CD8-positive, alpha-beta memory T cell (primary cell): ENCODE measurements around the gene INO80B. TPM values are rescaled to one million over a fixed set of nuclear protein-coding genes. Genes with fewer than 3 reads are reported as not detected.

Source experiments
- CTCF ChIA-PET: fragments of 350-600 bp; sonication (Branson Sonifier 250); formaldehyde crosslinking; loops from one replicate; lab custom pipeline; 2021; ENCODE audit warnings: antibody characterized with exemption; lab: Charles Lee
- POLR2A ChIA-PET: fragments of 350-600 bp; sonication (Branson Sonifier 250); formaldehyde crosslinking; loops from one replicate; lab custom pipeline; 2021; ENCODE audit warnings: antibody characterized with exemption; lab: Charles Lee
- DNase-seq, 5 donors: peaks; one replicate each; pipeline versions ENCODE4 v3.0.0 to v3.0.0-alpha.2; 2020 to 2022; ENCODE audit warnings: mixed read lengths in 1 of 5
- H3K27ac ChIP-seq: one replicate; pipeline ENCODE4 v1.7.0; 2013; ENCODE audit warnings: low read depth, mild to moderate bottlenecking, low read length, moderate library complexity
- H3K27me3 ChIP-seq: 2 replicates; pipeline ENCODE4 v1.7.0; 2013; ENCODE audit warnings: low read length, mild to moderate bottlenecking; ENCODE audit not compliant: insufficient read depth, poor library complexity, severe bottlenecking
- H3K36me3 ChIP-seq: 2 replicates; pipeline ENCODE4 v1.7.0; 2013; ENCODE audit warnings: mild to moderate bottlenecking, low read length, moderate library complexity; ENCODE audit not compliant: insufficient read depth
- H3K4me1 ChIP-seq: 2 replicates; pipeline ENCODE4 v1.7.0; 2013; ENCODE audit warnings: mild to moderate bottlenecking, low read length, moderate library complexity; ENCODE audit not compliant: insufficient read depth
- H3K4me3 ChIP-seq: 2 replicates; pipeline ENCODE4 v1.7.0; 2013; ENCODE audit warnings: mild to moderate bottlenecking, low read length
- H3K9me3 ChIP-seq: 2 replicates; pipeline ENCODE4 v1.7.0; 2013; ENCODE audit warnings: mild to moderate bottlenecking, low read length
- H3K27ac Mint-ChIP-seq, 8 donors: one replicate each; pipeline ENCODE4 v1.8.0; 2020 to 2021; ENCODE audit warnings: mixed read lengths in 8 of 8, mild to moderate bottlenecking in 6 of 8, inconsistent platforms in 3 of 8, moderate library complexity in 3 of 8
- H3K27me3 Mint-ChIP-seq, 2 donors: one replicate each; pipeline ENCODE4 v1.8.0; 2020 to 2021; ENCODE audit warnings: mixed read lengths in 2 of 2, mild to moderate bottlenecking in 1 of 2, moderate library complexity in 1 of 2
- H3K36me3 Mint-ChIP-seq, 3 donors: one replicate each; pipeline ENCODE4 v1.8.0; 2020 to 2021; ENCODE audit warnings: mixed read lengths in 3 of 3, inconsistent platforms in 1 of 3, mild to moderate bottlenecking in 1 of 3
- H3K4me1 Mint-ChIP-seq, 3 donors: one replicate each; pipeline ENCODE4 v1.8.0; 2020 to 2021; ENCODE audit warnings: mixed read lengths in 3 of 3, inconsistent platforms in 1 of 3, mild to moderate bottlenecking in 1 of 3
- H3K4me3 Mint-ChIP-seq, 7 donors: one replicate each; pipeline ENCODE4 v1.8.0; 2020 to 2021; ENCODE audit warnings: mixed read lengths in 7 of 7, mild to moderate bottlenecking in 6 of 7, moderate library complexity in 4 of 7, inconsistent platforms in 2 of 7
- H3K9me3 Mint-ChIP-seq, 5 donors: one replicate each; pipeline ENCODE4 v1.8.0; 2020 to 2022; ENCODE audit warnings: mixed read lengths in 5 of 5, mild to moderate bottlenecking in 3 of 5, moderate library complexity in 2 of 5, inconsistent platforms in 1 of 5
- polyA plus RNA-seq: library from polyadenylated mRNA; unstranded; fragments of 300-500 nt; fragmentation: Illumina TruSeq; gene quantifications from one replicate; pipeline ENCODE4 v1.2.3, GENCODE V29; 2021
- total RNA-seq, 2 experiments: library from RNA; stranded (reverse); gene quantifications; one replicate each; pipeline ENCODE4 v1.2.3, GENCODE V29; 2021

Gene INO80B
- total and polyA plus RNA-seq, 3 experiments from 2014 or later = 7.6 to 44.3 (median 44.1) TPM

- Mint-ChIP-seq H3K36me3 (no peaks in the 10 kb centered on the region), H3K4me1 (peaks cover 6 to 20% (median 8%) of the 10 kb centered on the region in 3 donors), H3K9me3 (peaks cover 0 to 2% (median 0%) of the 10 kb centered on the region in 5 donors), H3K27ac (peak overlapping the region in 1 of 8 donors; percentile 2), H3K27me3 (peaks cover 17 to 22% of the 10 kb centered on the region in 2 donors), H3K4me3 (no peak overlapping the region)
- ChIA-PET POLR2A (no interaction called here), CTCF (no interaction called here)
- DNase-seq = no peak
- Histone ChIP-seq H3K4me3 (no peak overlapping the region), H3K9me3 (no peaks in the 10 kb centered on the region), H3K27me3 (peaks cover 26% of the 10 kb centered on the region), H3K27ac (no peak overlapping the region), H3K4me1 (peaks cover 8% of the 10 kb centered on the region), H3K36me3 (no peaks in the 10 kb centered on the region)
These were observed 16.6 kb upstream of the INO80B start for GRCh38 chr2:74438248-74438647.

- no peak overlapping the region for H3K4me3 Mint-ChIP-seq
- Histone ChIP-seq H3K9me3 (no peaks in the 10 kb centered on the region), H3K36me3 (no peaks in the 10 kb centered on the region), H3K4me1 (peaks cover 8% of the 10 kb centered on the region), H3K27ac (peak overlapping the region; percentile 38), H3K4me3 (no peak overlapping the region), H3K27me3 (peaks cover 26% of the 10 kb centered on the region)
- H3K27me3 Mint-ChIP-seq = peaks cover 23 to 28% of the 10 kb centered on the region in 2 donors
- peak overlapping the region in 1 of 8 donors; percentile 45 for H3K27ac Mint-ChIP-seq
- H3K36me3 Mint-ChIP-seq = no peaks in the 10 kb centered on the region
- peaks cover 0 to 2% (median 0%) of the 10 kb centered on the region in 5 donors for H3K9me3 Mint-ChIP-seq
- no peak for DNase-seq
- peaks cover 6 to 20% (median 8%) of the 10 kb centered on the region in 3 donors for H3K4me1 Mint-ChIP-seq
- CTCF ChIA-PET = interaction anchor here (1.0 kb wide), 1 partner anchor 190 kb away, joined by 3 read pairs; no protein-coding TSS in a partner anchor
- POLR2A ChIA-PET = no interaction called here
These were observed 15.5 kb upstream of the INO80B start for GRCh38 chr2:74439373-74439772.

- H3K27ac ChIP-seq = peak overlapping the region; percentile 38
- H3K36me3 Mint-ChIP-seq = no peaks in the 10 kb centered on the region
- no peaks in the 10 kb centered on the region for H3K36me3 ChIP-seq
- peak overlapping the region; percentile 22 for H3K4me3 ChIP-seq
- peak overlapping the region in 3 of 8 donors; percentile 58 to 72 (median 60) for H3K27ac Mint-ChIP-seq
- peaks cover 6 to 20% (median 8%) of the 10 kb centered on the region in 3 donors for H3K4me1 Mint-ChIP-seq
- H3K9me3 Mint-ChIP-seq = peaks cover 0 to 2% (median 0%) of the 10 kb centered on the region in 5 donors
- DNase-seq = no peak
- ChIA-PET POLR2A (interaction anchor here (1.1 kb wide), 1 partner anchor 15 kb away, joined by 4 read pairs; the partner anchor contains the start of gene INO80B), CTCF (interaction anchor here (1.0 kb wide), 2 partner anchors 43 to 190 kb away, joined by 3 read pairs; partner anchors contain the start of genes CCDC142 and TTC31)
- peak overlapping the region in 5 of 7 donors; percentile 19 to 59 (median 29) for H3K4me3 Mint-ChIP-seq
- no peaks in the 10 kb centered on the region for H3K9me3 ChIP-seq
- H3K27me3 ChIP-seq = peaks cover 26% of the 10 kb centered on the region
- peaks cover 8% of the 10 kb centered on the region for H3K4me1 ChIP-seq
- peaks cover 25 to 33% of the 10 kb centered on the region in 2 donors for H3K27me3 Mint-ChIP-seq
These were observed 15.0 kb upstream of the INO80B start for GRCh38 chr2:74439803-74440377.

- ChIA-PET POLR2A (interaction anchor here (1.1 kb wide), 1 partner anchor 14 kb away, joined by 4 read pairs; the partner anchor contains the start of gene INO80B), CTCF (interaction anchor here (1.0 kb wide), 2 partner anchors 42 to 191 kb away, joined by 3 read pairs; partner anchors contain the start of genes CCDC142 and TTC31)
- Mint-ChIP-seq H3K27ac (peak overlapping the region in 2 of 8 donors; percentile 55 to 60), H3K27me3 (peaks cover 27 to 37% of the 10 kb centered on the region in 2 donors), H3K9me3 (peaks cover 0 to 2% (median 0%) of the 10 kb centered on the region in 5 donors), H3K4me1 (peaks cover 6 to 20% (median 8%) of the 10 kb centered on the region in 3 donors), H3K4me3 (peak overlapping the region in 6 of 7 donors; percentile 41 to 60 (median 52)), H3K36me3 (no peaks in the 10 kb centered on the region)
- Histone ChIP-seq H3K27me3 (peaks cover 26% of the 10 kb centered on the region), H3K4me1 (peaks cover 8% of the 10 kb centered on the region), H3K36me3 (no peaks in the 10 kb centered on the region), H3K27ac (peak overlapping the region; percentile 38), H3K4me3 (peak overlapping the region; percentile 22), H3K9me3 (no peaks in the 10 kb centered on the region)
- DNase-seq = peak in 2 of 5 donors; percentile 27 to 36
These were observed 14.3 kb upstream of the INO80B start for GRCh38 chr2:74440378-74441169.

DNA sequence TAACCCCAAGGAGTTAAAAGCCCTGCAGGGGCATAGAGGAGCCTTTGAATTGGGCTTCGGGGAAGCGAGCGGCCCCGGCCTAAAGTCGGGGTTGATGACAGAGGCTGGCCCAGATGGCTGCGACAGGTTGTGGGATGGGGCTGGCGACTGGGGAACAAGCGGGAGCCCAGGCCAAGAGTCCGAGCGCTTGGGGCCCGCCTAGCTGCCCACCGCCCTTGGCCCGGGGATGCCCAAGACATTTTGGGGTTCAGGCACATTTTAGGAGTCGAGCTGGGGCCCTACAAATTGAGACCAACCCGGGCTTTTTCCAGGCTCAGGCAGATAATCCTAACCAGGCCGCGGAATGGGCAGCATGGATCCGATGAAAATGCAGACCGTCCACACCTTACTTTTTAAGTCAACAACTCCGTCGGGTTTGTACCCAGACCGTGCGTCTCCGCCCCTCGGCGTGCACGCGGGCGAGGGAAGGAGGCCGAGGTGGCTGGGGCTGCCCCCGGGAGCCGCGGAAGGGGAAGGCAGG is 13.7 kb upstream of the INO80B start:
- no peaks in the 10 kb centered on the region for H3K9me3 ChIP-seq
- H3K27ac ChIP-seq = no peak overlapping the region
- peaks cover 6 to 20% (median 8%) of the 10 kb centered on the region in 3 donors for H3K4me1 Mint-ChIP-seq
- H3K27me3 Mint-ChIP-seq = peaks cover 27 to 37% of the 10 kb centered on the region in 2 donors
- POLR2A ChIA-PET = interaction anchor here (1.1 kb wide), 1 partner anchor 13 kb away, joined by 4 read pairs; the partner anchor contains the start of gene INO80B
- H3K36me3 ChIP-seq = no peaks in the 10 kb centered on the region
- H3K27me3 ChIP-seq = peaks cover 26% of the 10 kb centered on the region
- peak overlapping the region in 5 of 7 donors; percentile 15 to 73 (median 41) for H3K4me3 Mint-ChIP-seq
- H3K4me1 ChIP-seq = peaks cover 8% of the 10 kb centered on the region
- no peak for DNase-seq
- H3K4me3 ChIP-seq = no peak overlapping the region
- H3K36me3 Mint-ChIP-seq = no peaks in the 10 kb centered on the region
- peaks cover 0 to 2% (median 0%) of the 10 kb centered on the region in 5 donors for H3K9me3 Mint-ChIP-seq
- H3K27ac Mint-ChIP-seq = peak overlapping the region in 2 of 8 donors; percentile 52 to 55
- CTCF ChIA-PET = no interaction called here

DNA sequence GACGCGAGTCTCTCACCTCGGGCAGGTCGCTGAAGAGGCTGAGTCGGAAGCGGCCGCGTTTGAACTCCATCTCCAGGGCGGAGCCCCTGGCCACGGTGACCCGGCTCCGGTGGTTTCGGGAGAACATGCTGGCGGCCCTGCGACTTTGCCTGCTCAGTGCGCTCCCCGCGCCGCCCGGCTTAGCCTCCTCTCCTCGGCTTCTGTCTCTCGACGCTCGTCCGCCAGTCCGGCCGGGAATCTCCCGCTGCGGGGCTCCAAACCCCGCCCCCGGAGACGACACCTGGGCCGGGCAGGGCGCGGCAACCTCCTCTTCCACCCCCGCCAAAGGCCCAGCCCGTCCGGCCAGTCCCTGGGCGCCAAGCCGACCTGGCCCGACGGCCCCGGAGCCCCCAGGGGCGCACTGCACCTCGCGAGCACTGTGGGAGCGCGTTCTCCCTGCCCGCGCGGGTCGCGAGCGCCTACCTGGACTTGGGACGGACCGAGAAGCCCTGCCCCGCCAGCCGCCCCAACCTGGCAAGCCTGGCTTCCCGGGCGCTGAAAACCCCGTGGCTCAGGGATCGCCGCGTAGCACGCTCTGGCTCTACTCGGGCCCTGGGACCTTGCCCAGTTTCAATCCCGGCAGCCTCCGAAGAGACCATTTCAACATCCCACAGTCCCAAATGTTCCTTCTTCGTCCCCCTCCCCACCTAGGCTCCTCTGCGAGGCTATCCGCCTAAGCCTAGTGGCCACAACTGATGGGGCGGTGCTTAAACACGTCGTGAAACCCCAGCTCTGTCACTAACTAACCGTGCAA is 13.0 kb upstream of the INO80B start, which contains the start of gene RTKN:
TSS of gene RTKN (minus strand) at position 248 of the 793 bp plus-strand sequence. CDS start at position 127, 121 bp downstream.
- Histone ChIP-seq H3K9me3 (no peaks in the 10 kb centered on the region), H3K4me3 (peak within 1 kb of the TSS; percentile 22), H3K27ac (no peak within 1 kb of the TSS), H3K27me3 (peaks cover 26% of the 10 kb centered on the region), H3K4me1 (peaks cover 8% of the 10 kb centered on the region), H3K36me3 (no peaks in the 10 kb centered on the region)
- Mint-ChIP-seq H3K4me1 (peaks cover 6 to 20% (median 8%) of the 10 kb centered on the region in 3 donors), H3K9me3 (peaks cover 0 to 2% (median 0%) of the 10 kb centered on the region in 5 donors), H3K27me3 (peaks cover 27 to 37% of the 10 kb centered on the region in 2 donors), H3K4me3 (peak within 1 kb of the TSS; percentile 48 to 78 (median 66)), H3K27ac (peak within 1 kb of the TSS in 4 of 8 donors; percentile 48 to 81 (median 66)), H3K36me3 (no peaks in the 10 kb centered on the region)
- DNase-seq = peak in 3 of 5 donors; percentile 24 to 40 (median 33)
- ChIA-PET CTCF (no interaction called here), POLR2A (interaction anchor here (0.5 kb wide), 1 partner anchor 263 kb away, joined by 5 read pairs; no protein-coding TSS in a partner anchor)
